GM21367 (cell line): ENCODE results near the gene MGAT4A.
"Not testable (repeated sequence)": the region's sequence is repeated elsewhere in the genome, so short reads cannot be mapped to it uniquely, and the experiment has no call there.

Experiments used
- ATAC-seq: cut with Tn5 transposase; IDR thresholded peaks from one replicate; pipeline ENCODE4 v1.9.1; 2021; ENCODE audit not compliant: unreplicated experiment

MGAT4A gene

DNA sequence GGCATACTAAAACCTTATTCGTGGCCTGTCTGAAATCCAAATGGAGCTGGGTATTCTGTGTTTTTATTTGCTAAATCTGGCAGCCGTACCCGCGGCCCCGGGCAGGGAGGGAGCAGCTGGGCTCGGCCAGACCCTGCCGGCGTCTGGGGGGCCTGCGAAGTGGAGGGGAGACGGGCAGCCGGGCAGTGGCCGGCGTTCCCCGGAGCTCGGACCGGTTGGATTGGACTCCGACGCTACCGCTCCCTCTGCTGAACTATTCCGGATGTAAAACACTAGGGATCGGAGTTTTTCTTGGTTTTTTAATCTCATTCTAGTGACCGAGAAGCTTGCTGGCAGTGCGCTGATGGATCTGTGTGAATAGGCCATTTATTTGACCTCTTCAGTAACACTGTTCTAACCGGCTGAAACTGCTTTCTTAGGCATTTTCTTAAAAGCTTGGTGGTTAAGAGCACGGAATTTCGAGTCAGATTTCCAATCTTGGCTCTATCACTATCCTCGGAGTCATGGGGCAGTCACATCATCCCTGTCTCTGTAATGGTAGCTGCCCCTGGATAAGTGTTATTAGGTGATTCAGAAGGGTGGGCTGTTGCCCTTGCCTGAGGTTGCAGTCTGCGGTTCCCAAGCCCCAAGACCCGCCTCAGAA, 121.8 kb downstream of the MGAT4A start:
- no peak for ATAC-seq

DNA sequence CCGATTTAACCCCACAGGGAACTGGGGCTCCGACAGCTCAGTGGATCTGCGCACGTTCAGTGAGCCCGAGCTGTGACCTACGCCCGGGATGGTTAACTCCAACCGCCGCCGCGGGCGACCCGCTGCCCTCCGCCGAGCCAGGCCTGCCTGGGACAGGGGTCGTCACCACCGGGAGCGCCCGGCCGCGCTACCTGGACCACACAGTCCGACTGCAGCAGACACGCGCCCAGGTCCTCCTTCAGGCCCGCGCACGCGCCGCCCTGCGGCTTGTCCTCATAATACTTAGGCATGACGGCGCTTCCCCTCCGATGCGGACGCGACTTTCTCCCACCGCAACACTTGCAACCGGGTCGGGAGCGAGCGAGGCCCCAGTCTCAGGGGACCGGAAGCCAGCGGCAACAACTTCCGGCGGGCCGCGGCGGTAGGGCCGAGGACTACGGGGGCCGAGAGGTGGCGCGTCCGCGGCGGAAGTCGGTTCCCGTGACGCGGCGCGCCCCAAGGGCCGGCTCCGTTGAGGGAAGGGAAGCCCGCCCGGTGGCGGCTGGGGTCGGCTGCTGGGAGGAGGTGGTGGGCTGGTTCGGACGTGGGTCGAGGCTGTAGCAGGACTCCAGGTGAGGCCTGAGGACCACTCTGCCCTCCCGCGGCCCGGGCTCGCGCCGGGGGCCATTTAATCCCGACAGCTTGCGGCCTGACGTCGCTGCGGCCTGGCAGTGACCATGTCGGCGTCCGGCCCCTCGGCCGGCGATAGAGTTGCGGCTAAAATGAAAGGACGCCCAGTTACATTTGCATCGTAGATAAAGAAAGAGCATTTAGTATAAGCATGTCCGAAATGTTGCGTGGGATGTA, 122.6 kb downstream of the MGAT4A start, which contains the start of the genes COA5 and UNC50:
TSS of gene COA5 (minus strand) at position 397 of the 846 bp plus-strand sequence. CDS start at position 290, 107 bp downstream.
TSS of gene UNC50 (plus strand) at position 474 of the 846 bp plus-strand sequence. CDS start 1,171 bp downstream, outside the sequence.
- ATAC-seq, result peak; percentile 75

DNA sequence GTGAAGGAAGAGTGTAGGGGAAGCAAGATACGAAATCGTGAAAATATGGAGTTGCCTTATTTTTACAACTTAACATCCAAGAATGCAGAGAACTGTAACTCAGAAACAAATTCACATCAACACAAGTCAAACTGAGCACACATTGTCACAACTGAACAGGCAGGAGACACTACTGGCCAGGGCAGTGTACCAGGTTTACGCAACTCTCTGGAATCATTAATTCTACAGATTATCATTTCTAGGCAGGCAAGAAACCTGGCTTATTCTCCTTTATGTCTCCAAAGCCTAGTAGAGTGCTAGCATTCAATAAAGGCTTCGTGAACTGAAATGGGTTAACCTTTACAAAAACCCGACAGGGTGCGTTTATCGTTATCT, 123.2 kb downstream of the MGAT4A start:
- no peak for ATAC-seq

DNA sequence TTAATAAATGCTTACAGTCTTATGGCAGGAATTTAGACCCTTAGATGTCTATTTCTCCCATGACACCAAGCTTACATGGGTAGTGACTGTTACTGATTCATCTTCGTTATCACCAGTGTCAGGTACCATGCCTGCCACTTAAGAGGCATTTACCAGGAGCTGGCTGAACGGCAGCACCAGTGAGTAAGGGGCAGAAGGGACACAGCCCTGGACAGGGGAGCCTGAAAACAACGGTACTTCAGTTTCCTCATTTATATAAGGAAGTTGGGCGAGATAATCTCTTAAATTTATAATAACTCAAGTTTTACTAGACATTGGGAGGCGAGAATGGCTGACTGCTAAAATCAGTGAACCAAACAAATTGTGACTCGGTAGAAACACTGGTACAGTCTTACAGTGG, 123.8 kb downstream of the MGAT4A start:
- ATAC-seq, result no peak

DNA sequence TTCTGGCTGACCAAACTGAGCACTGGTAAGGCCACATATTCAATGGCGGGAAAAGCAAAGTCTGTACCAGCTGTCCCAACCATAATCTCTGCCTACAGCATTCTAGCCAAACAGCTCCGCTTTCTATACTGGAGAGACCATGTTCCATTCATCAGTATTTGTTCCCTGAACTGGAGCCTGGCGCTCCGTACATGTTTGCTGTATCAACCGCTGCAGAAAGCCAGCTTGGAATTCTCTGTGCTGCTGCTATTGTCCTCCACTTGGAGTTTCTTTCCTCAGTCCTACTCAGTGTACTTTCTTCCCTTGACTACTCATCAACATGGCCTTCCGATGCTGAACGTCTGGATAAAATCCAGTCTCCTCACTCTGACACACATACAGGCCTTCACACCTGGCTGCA, 124.5 kb downstream of the MGAT4A start:
- ATAC-seq, result no peak

DNA sequence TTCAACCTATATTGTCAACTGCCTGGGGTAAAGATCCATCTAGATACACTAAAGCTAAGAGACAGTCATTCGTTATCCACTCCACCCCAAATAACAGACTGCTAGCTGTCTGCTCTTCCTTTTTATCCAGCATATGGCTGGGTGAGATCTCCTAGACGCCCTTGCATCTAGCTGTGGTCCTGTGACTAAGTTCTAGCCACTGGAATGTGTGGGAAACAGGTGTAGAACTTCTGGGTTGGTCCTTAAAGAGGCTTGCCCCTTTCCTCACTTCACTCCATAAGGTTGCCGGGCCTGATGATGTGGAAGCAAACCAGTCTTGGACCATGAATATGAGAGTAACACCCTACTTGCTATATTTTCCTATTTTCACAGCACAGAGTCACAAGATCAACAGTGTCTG, 125.9 kb downstream of the MGAT4A start:
- no peak for ATAC-seq

DNA sequence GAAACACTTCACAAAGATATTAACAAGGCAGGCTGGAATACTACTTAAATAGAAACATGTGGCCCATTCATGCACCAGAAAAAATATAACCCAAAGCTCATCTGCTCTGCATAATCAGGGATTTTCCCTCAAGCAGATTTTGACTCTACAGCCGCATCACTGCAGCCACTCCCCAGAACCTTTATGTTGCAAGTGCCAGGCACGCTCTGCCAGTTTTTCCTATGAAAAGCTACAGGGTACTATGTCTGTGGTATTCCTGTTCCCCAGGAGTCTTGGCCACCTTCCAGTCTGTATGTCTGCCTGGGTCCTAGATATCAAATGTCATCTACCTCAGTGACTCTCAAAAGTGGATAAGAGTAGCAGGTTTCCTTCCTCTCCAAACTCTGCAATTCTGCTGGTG, 126.4 kb downstream of the MGAT4A start:
- no peak for ATAC-seq

DNA sequence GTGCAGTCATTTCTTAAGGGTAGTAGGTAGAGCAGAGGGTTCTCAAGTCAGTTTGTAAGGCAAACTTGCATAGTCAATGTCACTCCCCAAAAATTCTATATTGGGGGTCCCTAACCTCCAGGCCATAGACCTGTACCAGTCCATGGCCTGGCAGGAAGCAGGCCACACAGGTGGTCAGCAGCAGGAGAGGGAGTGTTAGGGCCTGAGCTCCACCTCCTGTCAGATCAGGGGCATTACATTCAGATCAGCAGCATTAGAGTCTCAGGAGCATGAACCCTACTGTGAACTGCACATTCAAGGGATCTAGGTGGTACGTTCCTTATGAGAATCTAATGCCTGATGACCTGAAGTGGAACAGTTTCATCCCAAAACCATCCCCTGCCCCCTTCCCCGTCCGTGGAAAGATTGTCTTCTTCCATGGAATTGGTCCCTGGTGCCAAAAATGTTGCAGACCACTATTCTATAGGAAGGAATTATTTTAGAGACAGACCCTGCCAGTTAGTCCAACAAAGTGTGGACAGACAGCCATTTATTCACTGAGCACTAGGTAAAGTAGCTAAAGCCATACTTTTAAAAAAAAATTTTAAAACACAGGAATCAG, 129.3 kb downstream of the MGAT4A start:
- no peak for ATAC-seq

DNA sequence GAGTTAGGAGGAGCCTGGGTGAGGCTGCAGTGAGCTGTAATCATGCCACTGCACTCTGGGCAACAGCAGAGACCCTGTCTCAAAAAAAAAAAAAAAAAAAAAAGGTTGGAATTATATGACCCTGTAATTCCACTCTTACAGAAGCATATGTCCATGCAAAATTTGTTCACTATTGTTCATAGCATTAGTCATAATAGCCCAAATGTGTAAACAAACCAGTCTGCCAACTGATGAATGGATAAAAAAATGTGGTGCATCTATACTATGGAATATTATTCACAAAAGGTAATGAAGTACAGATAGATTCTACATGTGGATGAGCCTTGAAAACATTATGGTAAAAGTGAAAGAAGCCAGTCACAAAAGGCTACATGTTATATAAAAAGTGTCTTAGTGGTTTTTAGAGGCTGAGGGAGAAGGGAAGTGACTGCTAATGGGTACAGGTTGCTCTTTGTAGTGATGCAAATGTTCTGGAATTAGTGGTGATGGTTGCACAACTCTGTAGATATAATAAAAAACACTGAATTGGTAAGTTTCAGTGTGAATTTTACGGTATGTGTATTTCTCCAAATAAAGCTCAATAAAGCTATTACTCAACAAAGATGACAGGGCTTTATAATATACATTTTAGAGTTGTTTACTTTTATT, 132.0 kb downstream of the MGAT4A start:
- no peak for ATAC-seq

DNA sequence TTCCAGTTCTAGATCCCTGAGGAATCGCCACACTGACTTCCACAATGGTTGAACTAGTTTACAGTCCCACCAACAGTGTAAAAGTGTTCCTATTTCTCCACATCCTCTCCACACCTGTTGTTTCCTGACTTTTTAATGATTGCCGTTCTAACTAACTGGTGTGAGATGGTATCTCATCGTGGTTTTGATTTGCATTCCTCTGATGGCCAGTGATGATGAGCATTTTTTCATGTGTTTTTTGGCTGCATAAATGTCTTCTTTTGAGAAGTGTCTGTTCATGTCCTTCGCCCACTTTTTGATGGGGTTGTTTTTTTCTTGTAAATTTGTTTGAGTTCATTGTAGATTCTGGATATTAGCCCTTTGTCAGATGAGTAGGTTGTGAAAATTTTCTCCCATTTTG, 136.3 kb downstream of the MGAT4A start:
- ATAC-seq, result not testable (repeated sequence)

DNA sequence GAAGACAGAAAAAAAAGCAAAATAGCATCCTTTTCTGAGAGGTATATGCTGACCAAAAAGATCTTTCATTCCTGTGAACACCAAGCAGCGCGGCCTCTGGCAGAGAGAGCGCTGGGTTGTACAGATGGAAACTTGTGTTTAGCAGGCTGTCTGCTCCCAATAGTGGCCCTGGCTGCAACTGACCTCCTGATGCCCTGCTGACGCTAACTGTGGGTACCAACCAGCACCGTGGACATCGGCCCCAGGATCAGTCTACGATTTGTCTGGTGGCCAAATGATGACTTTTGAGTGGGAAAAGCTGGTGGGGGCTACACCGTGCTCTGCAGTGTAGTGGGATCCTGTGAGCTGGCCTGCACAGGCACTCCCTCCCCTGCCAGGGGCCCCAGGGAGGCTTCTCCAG, 138.4 kb downstream of the MGAT4A start:
- no peak for ATAC-seq

DNA sequence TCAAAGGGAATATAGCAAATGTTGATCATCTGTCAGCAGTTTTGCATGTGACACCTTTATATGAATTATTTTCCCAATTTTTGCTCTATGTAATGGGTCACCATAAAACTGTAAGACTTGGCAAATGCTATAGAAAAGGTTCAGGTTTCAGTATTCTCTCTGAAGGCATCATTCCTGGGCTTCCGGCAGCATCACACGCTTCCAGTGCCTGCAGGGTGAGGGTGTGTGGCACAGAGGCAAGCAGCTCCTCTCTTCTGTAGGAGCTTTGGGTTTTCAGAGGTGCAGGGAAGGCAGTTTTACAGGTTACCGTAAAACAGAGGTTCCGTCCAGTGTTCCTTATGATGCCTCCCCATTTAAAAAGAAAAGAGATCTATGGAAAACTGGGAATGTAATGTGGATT, 141.4 kb downstream of the MGAT4A start:
- ATAC-seq, result no peak

DNA sequence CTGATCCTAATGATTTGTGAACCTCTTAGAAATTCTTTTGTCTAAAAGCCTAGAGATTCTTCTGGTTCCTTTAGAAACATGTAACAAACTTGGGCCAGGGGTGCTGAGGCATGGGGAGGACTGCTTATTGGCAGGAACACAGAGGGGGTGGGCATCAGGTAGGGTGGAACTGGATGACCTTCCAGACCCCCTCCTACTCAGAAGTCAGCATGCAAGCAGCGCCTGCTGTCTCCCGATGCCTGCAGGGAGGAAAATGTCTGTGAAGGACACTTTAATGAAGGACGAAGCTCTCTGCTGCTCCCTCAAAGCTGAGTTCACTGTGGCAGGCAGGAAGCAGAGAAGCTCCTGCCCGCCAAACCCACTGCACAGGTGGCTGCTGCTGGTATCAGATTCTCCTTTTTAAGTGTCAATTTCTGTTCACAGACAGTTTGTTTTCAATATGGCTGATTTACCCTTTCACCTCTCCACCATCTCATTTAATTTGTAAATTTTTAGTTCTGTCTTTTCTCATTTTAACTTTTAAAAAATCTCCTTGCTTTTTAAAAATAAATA, 142.0 kb downstream of the MGAT4A start:
- ATAC-seq, result no peak

DNA sequence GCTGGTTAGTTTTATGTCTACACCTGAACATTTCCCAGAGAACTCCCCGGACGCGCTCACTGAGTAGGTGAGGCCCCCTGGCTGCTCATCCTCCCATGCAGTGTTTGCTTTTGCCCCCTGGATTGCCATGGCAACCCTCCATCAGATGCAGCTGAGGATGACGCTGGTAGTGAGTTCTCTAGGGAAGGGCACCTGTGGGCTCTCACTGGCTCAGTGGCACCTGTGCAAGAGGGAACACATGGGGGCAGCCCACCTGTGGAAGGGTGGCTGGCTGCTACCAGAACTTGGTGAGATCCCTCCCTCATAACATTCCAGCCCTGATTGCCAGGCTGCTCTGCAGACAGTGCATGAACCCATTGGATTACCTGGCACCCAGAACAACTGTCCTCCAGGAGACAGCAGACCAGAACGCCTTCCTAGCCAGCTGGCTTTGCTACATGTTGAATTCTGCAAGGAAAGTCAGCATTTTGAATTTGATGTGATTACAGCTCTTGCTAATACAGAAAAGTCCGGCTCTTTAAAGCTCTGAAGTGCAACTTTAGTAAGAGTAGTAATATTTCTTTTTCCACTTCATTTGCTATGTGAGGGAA, 144.3 kb downstream of the MGAT4A start:
- ATAC-seq, result no peak

DNA sequence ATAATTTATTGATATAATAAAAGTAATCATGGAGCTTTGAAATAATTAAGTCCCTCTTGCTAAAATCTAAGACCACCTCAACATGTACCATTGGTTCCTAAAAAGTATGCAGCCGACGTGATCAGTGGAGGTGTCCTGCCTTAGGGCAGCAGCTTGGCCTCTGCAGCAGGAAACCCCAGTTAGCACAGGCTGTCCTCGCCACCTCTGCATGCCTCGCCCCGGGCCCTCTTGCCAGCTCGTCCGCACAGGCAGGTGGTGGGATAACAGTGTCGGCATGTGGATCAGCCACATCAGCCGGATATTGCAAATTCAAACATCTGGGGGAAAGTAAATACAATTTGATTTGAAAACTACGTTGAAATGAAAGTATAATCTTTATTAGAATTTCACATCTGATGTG, 145.5 kb downstream of the MGAT4A start:
- ATAC-seq, result no peak

DNA sequence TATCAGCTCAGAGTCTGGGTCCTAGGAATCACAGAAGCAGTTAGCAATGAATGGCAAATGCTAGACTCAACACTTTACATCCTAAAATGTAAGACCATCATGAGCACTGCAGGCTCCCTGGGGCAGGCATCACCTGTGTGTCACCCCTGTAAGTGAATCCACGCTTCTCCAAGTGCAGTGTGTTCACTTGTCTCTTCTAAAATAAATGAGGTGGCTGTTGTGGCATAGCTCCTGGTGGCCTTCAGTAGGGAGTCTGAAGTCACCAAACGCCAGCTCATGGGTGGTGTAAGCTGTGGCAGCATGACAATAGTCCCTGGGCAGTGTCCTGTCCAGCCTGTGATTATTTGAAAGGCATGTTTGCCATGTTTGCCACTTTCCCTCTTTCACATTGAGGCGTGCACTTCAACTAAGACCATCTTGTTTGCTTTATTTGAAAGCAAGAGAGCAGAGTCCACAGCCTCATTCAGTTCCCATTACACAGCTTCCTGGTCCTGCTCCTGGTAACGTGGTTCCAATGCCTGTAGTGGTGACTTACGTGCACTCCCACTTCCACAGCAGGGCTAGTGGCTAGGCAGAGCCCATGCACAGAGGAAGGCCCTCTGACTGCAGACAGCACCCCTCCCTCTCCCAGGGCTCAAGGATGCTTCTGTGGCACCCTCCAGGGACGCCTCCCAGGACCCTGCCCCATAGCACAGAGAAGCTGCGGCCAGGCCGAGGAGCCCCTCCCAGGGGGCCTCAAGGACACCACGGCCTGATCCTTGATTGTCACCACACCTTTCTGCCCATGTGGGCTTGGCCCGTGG, 146.9 kb downstream of the MGAT4A start:
- no peak for ATAC-seq

DNA sequence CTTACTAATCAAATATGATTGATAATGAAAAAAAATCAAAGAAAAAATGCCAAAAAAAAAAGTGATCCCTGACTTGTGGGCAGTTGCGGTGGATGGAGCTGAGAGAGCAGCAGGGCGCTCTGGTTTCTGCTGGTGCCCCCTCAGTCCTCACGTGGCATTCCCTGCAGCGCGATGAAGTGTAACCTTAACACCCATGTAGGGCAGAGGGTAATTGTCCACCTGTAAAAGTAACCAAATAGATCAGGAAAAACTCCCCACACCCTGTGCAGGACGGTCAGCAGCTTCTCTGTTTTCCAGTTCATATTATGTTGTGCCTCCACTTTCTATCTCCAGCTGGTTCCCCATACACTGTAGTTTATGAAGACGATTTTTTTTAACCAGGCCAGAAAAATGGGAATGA, 147.7 kb downstream of the MGAT4A start:
- no peak for ATAC-seq

DNA sequence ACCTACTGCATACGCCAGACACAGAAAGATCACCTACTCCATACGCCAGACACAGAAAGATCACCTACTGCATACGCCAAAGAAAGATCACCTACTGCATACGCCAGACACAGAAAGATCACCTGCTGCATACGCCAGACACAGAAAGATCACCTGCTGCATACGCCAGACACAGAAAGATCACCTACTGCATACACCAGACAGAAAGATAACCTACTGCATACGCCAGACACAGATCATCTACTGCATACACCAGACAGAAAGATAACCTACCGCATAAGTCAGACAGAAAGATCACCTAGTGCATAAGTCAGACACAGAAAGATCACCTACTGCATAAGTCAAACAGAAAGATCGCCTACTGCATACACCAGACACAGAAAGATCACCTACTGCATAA, 148.4 kb downstream of the MGAT4A start:
- ATAC-seq, result no peak

DNA sequence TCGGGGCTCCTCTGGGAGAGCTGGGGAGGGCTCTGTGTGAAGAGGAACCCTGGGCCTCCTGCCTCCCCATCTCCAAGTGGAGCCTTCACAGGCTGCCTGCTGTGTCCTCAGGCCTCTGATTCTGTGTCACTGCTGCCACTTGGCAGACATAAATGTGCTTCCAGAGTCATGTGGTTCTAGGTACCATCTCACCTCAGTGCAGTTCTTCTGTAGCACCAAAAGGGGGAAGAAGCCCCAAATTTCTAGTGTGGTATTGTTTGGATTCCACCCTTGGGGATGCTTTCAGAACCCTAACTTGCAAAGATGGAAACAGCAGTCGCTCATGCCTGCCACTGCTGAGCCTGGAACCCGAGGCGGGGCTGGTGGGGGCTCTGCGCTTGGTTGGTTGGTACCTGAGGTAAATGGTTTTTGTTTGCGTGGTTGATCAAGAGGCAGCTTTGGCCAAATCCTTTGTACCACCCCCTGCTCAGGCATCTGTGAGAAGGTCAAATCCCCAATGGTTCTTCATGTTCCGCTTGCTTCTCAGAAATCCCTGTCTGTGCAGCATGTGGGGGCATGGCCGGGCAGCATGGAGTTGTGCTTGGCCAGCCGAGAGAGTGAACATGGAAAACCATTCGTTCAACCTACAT, 150.2 kb downstream of the MGAT4A start:
- ATAC-seq, result no peak

DNA sequence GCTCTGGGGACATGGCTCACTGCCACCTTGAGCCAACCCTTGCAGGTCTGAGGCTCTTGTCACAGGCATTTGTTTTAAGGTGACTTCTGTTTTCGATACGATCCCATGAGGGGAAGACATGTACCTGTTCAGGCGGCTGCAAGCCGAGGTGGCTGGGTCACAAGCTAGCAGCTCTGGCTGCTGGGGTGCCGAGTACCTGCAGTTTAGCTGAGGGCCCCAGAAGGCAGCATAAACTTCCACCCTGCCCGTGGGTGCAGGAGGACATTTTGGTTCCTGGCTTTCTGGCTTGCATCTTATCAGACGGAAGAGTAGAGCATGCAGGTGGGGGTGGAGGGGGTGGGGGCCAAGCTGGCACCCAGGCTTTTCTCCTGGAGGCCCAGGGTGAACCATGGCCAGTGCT, 151.0 kb downstream of the MGAT4A start:
- ATAC-seq, result no peak
